ENCODE measurements around the gene SLC14A1.

DNA sequence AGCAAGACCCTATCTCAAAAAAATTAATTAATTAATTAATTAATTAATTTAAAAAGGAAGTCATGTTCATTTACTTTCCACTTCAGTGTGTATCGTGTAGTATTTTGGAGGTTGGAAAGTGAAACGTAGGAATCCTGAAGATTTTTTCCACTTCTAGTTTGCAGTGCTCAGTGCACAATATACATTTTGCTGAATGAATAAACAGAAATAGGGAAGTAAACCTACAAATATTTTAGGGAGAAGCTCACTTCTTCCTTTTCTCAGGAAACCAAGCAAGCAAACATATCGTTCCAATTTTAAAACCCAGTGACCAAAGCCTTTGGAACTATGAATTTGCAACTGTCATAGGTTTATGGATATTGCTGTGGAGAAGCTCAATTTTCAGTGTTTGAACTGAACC lies 27.8 kb downstream of the SLC14A1 start:
- TF ChIP-seq, protein P1, sequence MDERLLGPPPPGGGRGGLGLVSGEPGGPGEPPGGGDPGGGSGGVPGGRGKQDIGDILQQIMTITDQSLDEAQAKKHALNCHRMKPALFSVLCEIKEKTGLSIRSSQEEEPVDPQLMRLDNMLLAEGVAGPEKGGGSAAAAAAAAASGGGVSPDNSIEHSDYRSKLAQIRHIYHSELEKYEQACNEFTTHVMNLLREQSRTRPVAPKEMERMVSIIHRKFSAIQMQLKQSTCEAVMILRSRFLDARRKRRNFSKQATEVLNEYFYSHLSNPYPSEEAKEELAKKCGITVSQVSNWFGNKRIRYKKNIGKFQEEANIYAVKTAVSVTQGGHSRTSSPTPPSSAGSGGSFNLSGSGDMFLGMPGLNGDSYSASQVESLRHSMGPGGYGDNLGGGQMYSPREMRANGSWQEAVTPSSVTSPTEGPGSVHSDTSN (CRISPR knock-in tag; IDR thresholded peaks at IDR 0.05), result no peak
- TF ChIP-seq ZZZ3 (CRISPR knock-in tag; IDR thresholded peaks at IDR 0.05; ENCODE audit: borderline replicate concordance), result no peak
- TF ChIP-seq, protein P2, sequence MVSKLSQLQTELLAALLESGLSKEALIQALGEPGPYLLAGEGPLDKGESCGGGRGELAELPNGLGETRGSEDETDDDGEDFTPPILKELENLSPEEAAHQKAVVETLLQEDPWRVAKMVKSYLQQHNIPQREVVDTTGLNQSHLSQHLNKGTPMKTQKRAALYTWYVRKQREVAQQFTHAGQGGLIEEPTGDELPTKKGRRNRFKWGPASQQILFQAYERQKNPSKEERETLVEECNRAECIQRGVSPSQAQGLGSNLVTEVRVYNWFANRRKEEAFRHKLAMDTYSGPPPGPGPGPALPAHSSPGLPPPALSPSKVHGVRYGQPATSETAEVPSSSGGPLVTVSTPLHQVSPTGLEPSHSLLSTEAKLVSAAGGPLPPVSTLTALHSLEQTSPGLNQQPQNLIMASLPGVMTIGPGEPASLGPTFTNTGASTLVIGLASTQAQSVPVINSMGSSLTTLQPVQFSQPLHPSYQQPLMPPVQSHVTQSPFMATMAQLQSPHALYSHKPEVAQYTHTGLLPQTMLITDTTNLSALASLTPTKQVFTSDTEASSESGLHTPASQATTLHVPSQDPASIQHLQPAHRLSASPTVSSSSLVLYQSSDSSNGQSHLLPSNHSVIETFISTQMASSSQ (IDR thresholded peaks at IDR 0.05; ENCODE audit: low read depth), result no peak
- TF ChIP-seq, protein P2 (CRISPR knock-in tag; IDR thresholded peaks at IDR 0.05; ENCODE audit: borderline replicate concordance), result no peak
- TF ChIP-seq, protein P3, sequence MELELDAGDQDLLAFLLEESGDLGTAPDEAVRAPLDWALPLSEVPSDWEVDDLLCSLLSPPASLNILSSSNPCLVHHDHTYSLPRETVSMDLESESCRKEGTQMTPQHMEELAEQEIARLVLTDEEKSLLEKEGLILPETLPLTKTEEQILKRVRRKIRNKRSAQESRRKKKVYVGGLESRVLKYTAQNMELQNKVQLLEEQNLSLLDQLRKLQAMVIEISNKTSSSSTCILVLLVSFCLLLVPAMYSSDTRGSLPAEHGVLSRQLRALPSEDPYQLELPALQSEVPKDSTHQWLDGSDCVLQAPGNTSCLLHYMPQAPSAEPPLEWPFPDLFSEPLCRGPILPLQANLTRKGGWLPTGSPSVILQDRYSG (CRISPR knock-in tag; IDR thresholded peaks at IDR 0.05), result no peak
- TF ChIP-seq JUND (CRISPR knock-in tag; IDR thresholded peaks at IDR 0.05), result no peak
- no peak for TF ChIP-seq KDM5A (IDR thresholded peaks at IDR 0.05; ENCODE audit: borderline replicate concordance, low read length)
- TF ChIP-seq TP53 (CRISPR knock-in tag; conservative IDR thresholded peaks at IDR 0.05), result no peak
- TF ChIP-seq, protein P4, sequence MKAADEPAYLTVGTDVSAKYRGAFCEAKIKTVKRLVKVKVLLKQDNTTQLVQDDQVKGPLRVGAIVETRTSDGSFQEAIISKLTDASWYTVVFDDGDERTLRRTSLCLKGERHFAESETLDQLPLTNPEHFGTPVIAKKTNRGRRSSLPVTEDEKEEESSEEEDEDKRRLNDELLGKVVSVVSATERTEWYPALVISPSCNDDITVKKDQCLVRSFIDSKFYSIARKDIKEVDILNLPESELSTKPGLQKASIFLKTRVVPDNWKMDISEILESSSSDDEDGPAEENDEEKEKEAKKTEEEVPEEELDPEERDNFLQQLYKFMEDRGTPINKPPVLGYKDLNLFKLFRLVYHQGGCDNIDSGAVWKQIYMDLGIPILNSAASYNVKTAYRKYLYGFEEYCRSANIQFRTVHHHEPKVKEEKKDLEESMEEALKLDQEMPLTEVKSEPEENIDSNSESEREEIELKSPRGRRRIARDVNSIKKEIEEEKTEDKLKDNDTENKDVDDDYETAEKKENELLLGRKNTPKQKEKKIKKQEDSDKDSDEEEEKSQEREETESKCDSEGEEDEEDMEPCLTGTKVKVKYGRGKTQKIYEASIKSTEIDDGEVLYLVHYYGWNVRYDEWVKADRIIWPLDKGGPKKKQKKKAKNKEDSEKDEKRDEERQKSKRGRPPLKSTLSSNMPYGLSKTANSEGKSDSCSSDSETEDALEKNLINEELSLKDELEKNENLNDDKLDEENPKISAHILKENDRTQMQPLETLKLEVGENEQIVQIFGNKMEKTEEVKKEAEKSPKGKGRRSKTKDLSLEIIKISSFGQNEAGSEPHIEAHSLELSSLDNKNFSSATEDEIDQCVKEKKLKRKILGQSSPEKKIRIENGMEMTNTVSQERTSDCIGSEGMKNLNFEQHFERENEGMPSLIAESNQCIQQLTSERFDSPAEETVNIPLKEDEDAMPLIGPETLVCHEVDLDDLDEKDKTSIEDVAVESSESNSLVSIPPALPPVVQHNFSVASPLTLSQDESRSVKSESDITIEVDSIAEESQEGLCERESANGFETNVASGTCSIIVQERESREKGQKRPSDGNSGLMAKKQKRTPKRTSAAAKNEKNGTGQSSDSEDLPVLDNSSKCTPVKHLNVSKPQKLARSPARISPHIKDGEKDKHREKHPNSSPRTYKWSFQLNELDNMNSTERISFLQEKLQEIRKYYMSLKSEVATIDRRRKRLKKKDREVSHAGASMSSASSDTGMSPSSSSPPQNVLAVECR (CRISPR knock-in tag; IDR thresholded peaks at IDR 0.05; ENCODE audit: borderline replicate concordance), result no peak

All from HepG2 (cell line).